ENCODE data around the gene MED27.

GRCh38 chr9:131965103-131965502 is 114.6 kb downstream of the MED27 start:
- TF ChIP-seq YY1 (IDR thresholded peaks at IDR 0.05; ENCODE audit: insufficient read depth, insufficient read length) (no peak), ZNF274 (IDR thresholded peaks at IDR 0.05; ENCODE audit: low read depth, low read length) (no peak)

Measured in NT2/D1 (cell line).